Nucleus accumbens (tissue), 56 donors: ENCODE data around the gene DST.
"Not testable (repeated sequence)": the region's sequence is repeated elsewhere in the genome, so short reads cannot be mapped to it uniquely, and the experiment has no call there.

Experiments used
- DNase-seq, 56 donors: peaks; one replicate each; lab custom pipeline; 2025; lab: John Stamatoyannopoulos, UW

DST gene

GRCh38 chr6:56522495-56523270 is 120.0 kb downstream of the DST start:
- DNase-seq = no peak

- no peak for DNase-seq
These were observed 120.7 kb downstream of the DST start for GRCh38 chr6:56521976-56522375.

GRCh38 chr6:56521454-56521853 is 121.2 kb downstream of the DST start:
- no peak for DNase-seq

GRCh38 chr6:56520218-56520617 is 122.5 kb downstream of the DST start:
- no peak for DNase-seq

GRCh38 chr6:56518995-56519767 is 123.5 kb downstream of the DST start:
- DNase-seq = no peak

GRCh38 chr6:56517155-56517745 is 125.4 kb downstream of the DST start:
- no peak for DNase-seq

- no peak for DNase-seq
These were observed 126.7 kb downstream of the DST start for GRCh38 chr6:56516003-56516402.

- no peak for DNase-seq
These were observed 127.4 kb downstream of the DST start for GRCh38 chr6:56515081-56515905.

- no peak for DNase-seq
These were observed 128.3 kb downstream of the DST start for GRCh38 chr6:56514395-56514794.

GRCh38 chr6:56513631-56514030 is 129.1 kb downstream of the DST start:
- no peak for DNase-seq

GRCh38 chr6:56511591-56511990 is 131.1 kb downstream of the DST start:
- no peak for DNase-seq

GRCh38 chr6:56510984-56511531 is 131.6 kb downstream of the DST start:
- no peak for DNase-seq

- no peak for DNase-seq
These were observed 133.7 kb downstream of the DST start for GRCh38 chr6:56509031-56509430.

- peak in 1 of 56 donors; percentile 9 for DNase-seq
These were observed 135.2 kb downstream of the DST start for GRCh38 chr6:56507517-56507916.

GRCh38 chr6:56505512-56506260 is 137.0 kb downstream of the DST start:
- no peak for DNase-seq

- no peak for DNase-seq
These were observed 140.7 kb downstream of the DST start for GRCh38 chr6:56501993-56502392.

GRCh38 chr6:56499095-56499494 is 143.6 kb downstream of the DST start:
- no peak for DNase-seq

- DNase-seq = no peak
These were observed 145.0 kb downstream of the DST start for GRCh38 chr6:56497691-56498090.

- no peak for DNase-seq
These were observed 145.4 kb downstream of the DST start for GRCh38 chr6:56497240-56497639.

- DNase-seq = not testable (repeated sequence)
These were observed 146.0 kb downstream of the DST start for GRCh38 chr6:56496650-56497049.
